IMR-90 (cell line): ENCODE results near the gene FEN1. TPM values are rescaled to one million over a fixed set of nuclear protein-coding genes. Genes with fewer than 3 reads are reported as not detected.

Source experiments
- ATAC-seq: fragments of 200-7000 bp; cut with Tn5 transposase; 2 replicates; pipeline ENCODE4 v1.9.1; 2020; ENCODE audit warnings: low read depth, mild to moderate bottlenecking, moderate library complexity
- BruUV-seq: library from RNA; stranded (reverse); fragments of 400-500 nt; replicated peaks from 2 replicates; lab custom pipeline; 2021; lab: Mats Ljungman, UMichigan
- CTCF ChIA-PET: fragments of 300-600 bp; formaldehyde crosslinking; extraction: SDS; loops from one replicate; lab custom pipeline; 2021; ENCODE audit warnings: antibody characterized with exemption; lab: Yijun Ruan, JAX
- POLR2A ChIA-PET: fragments of 300-600 bp; sonication (Branson Sonifier 250); formaldehyde crosslinking; loops from one replicate; lab custom pipeline; 2022; ENCODE audit warnings: antibody characterized with exemption; ENCODE audit not compliant: unreplicated experiment; lab: Charles Lee
- DNase-seq: peaks from one replicate; pipeline ENCODE4 v3.0.0; 2013
- H2AFZ ChIP-seq: replicated peaks from 2 replicates; pipeline ENCODE3; 2013; ENCODE audit warnings: low read length, mild to moderate bottlenecking; ENCODE audit not compliant: poor library complexity
- H2AK5ac ChIP-seq: 2 replicates; pipeline ENCODE4 v1.6.1; 2013; ENCODE audit warnings: low read depth, low read length, inconsistent platforms
- H2AK9ac ChIP-seq: replicated peaks from 2 replicates; pipeline ENCODE3; 2013; ENCODE audit warnings: mild to moderate bottlenecking, low read depth, low read length, moderate library complexity; ENCODE audit not compliant: poor library complexity
- H2BK120ac ChIP-seq: 2 replicates; pipeline ENCODE4 v1.6.1; 2013; ENCODE audit warnings: low read depth, low read length, inconsistent platforms
- H2BK15ac ChIP-seq: 3 replicates; pipeline ENCODE4 v1.6.1; 2013; ENCODE audit warnings: low read depth, low read length, inconsistent platforms
- H2BK20ac ChIP-seq: 2 replicates; pipeline ENCODE4 v1.6.1; 2013; ENCODE audit warnings: low read depth, mild to moderate bottlenecking, inconsistent platforms, low read length, moderate library complexity
- H2BK5ac ChIP-seq: 2 replicates; pipeline ENCODE4 v1.6.1; 2013; ENCODE audit warnings: mild to moderate bottlenecking, low read depth, low read length, inconsistent platforms; ENCODE audit not compliant: poor library complexity, severe bottlenecking
- H3K14ac ChIP-seq: replicated peaks from 2 replicates; pipeline ENCODE4 v1.6.1; 2013; ENCODE audit warnings: low read depth, low read length, inconsistent platforms
- H3K18ac ChIP-seq: 2 replicates; pipeline ENCODE4 v1.6.1; 2013; ENCODE audit warnings: low read depth, low read length, control low read depth
- H3K23ac ChIP-seq: 2 replicates; pipeline ENCODE4 v1.6.1; 2013; ENCODE audit warnings: low read depth, low read length, inconsistent platforms
- H3K27ac ChIP-seq: 2 replicates; pipeline ENCODE4 v1.5.1; 2013; ENCODE audit warnings: mild to moderate bottlenecking, control low read depth, low read length; ENCODE audit not compliant: insufficient read depth
- H3K27me3 ChIP-seq: 2 replicates; pipeline ENCODE4 v1.6.1; 2013; ENCODE audit warnings: low read length; ENCODE audit not compliant: control insufficient read depth, insufficient read depth
- H3K36me3 ChIP-seq: 2 replicates; pipeline ENCODE4 v1.6.1; 2013; ENCODE audit warnings: low read length, mixed read lengths; ENCODE audit not compliant: control insufficient read depth, insufficient read depth
- H3K4ac ChIP-seq: 2 replicates; pipeline ENCODE4 v1.6.1; 2013; ENCODE audit warnings: low read depth, low read length, inconsistent platforms
- H3K4me1 ChIP-seq: 2 replicates; pipeline ENCODE4 v1.6.1; 2013; ENCODE audit warnings: low read length, mixed read lengths; ENCODE audit not compliant: control insufficient read depth, insufficient read depth
- H3K4me2 ChIP-seq: 2 replicates; pipeline ENCODE4 v1.6.1; 2013; ENCODE audit warnings: low read depth, mild to moderate bottlenecking, control low read depth, low read length, moderate library complexity
- H3K4me3 ChIP-seq: 2 replicates; pipeline ENCODE4 v1.5.1; 2013; ENCODE audit warnings: low read depth, mild to moderate bottlenecking, control low read depth, low read length, moderate library complexity; ENCODE audit not compliant: insufficient read depth
- H3K56ac ChIP-seq: 2 replicates; pipeline ENCODE4 v1.6.1; 2013; ENCODE audit warnings: low read length, inconsistent platforms; ENCODE audit not compliant: insufficient read depth; ENCODE audit errors: extremely low read depth
- H3K79me1 ChIP-seq, 2 experiments: 2 replicates each; pipeline ENCODE4 v1.6.1; 2013; ENCODE audit warnings: low read length in 2 of 2, inconsistent platforms in 1 of 2, low read depth in 1 of 2
- H3K9ac ChIP-seq: 2 replicates; pipeline ENCODE4 v1.6.1; 2013; ENCODE audit warnings: low read depth, low read length, control low read depth
- H3K9me1 ChIP-seq: 2 replicates; pipeline ENCODE4 v1.6.1; 2013; ENCODE audit warnings: low read length, inconsistent platforms; ENCODE audit not compliant: insufficient read depth
- H3K9me3 ChIP-seq: 2 replicates; pipeline ENCODE4 v1.6.1; 2013; ENCODE audit warnings: low read length; ENCODE audit not compliant: control insufficient read depth, insufficient read depth
- H4K20me1 ChIP-seq: 2 replicates; pipeline ENCODE4 v1.6.1; 2013; ENCODE audit warnings: low read length, inconsistent platforms; ENCODE audit not compliant: insufficient read depth
- H4K5ac ChIP-seq: 2 replicates; pipeline ENCODE4 v1.6.1; 2013; ENCODE audit warnings: mild to moderate bottlenecking, low read depth, low read length, control low read depth
- H4K8ac ChIP-seq, 2 experiments: 2 replicates each; pipeline ENCODE4 v1.6.1; 2013; ENCODE audit warnings: low read depth in 2 of 2, low read length in 2 of 2, control low read depth in 1 of 2, inconsistent platforms in 1 of 2
- H4K91ac ChIP-seq: 2 replicates; pipeline ENCODE4 v1.6.1; 2013; ENCODE audit warnings: low read depth, low read length, inconsistent platforms; ENCODE audit not compliant: insufficient read depth
- BHLHE40 ChIP-seq: fragments of 150-350 bp; IDR thresholded peaks from 2 replicates; pipeline ENCODE4 v1.6.1; 2016; ENCODE audit warnings: mild to moderate bottlenecking, low read depth, low read length
- CEBPB ChIP-seq: IDR thresholded peaks from 2 replicates; pipeline ENCODE4 v1.6.1; 2012; ENCODE audit warnings: low read depth, low read length, improper control_type of control experiment
- CTCF ChIP-seq: conservative IDR thresholded peaks from 2 replicates; pipeline ENCODE4 v1.5.1; 2012; ENCODE audit warnings: mild to moderate bottlenecking, low read depth, low read length, improper control_type of control experiment
- ELK1 ChIP-seq: fragments of 150-350 bp; IDR thresholded peaks from 2 replicates; pipeline ENCODE4 v1.6.1; 2016; ENCODE audit warnings: low read depth, mild to moderate bottlenecking, low read length, moderate library complexity, borderline replicate concordance
- FOS ChIP-seq: fragments of 150-350 bp; IDR thresholded peaks from 2 replicates; pipeline ENCODE4 v1.6.1; 2016; ENCODE audit warnings: low read depth, low read length
- MAFK ChIP-seq: IDR thresholded peaks from 2 replicates; pipeline ENCODE4 v1.6.1; 2012; ENCODE audit warnings: low read depth, low read length, improper control_type of control experiment
- MXI1 ChIP-seq: IDR thresholded peaks from 2 replicates; pipeline ENCODE4 v1.6.1; 2012; ENCODE audit warnings: low read depth, mild to moderate bottlenecking, low read length, moderate library complexity, borderline replicate concordance
- NFE2L2 ChIP-seq: fragments of 150-350 bp; IDR thresholded peaks from 2 replicates; pipeline ENCODE4 v1.6.1; 2016; ENCODE audit warnings: low read depth, mild to moderate bottlenecking, low read length
- POLR2A ChIP-seq: IDR thresholded peaks from 2 replicates; pipeline ENCODE4 v1.6.1; 2012; ENCODE audit warnings: mild to moderate bottlenecking, low read depth, low read length
- RAD21 ChIP-seq: IDR thresholded peaks from 2 replicates; pipeline ENCODE4 v1.6.1; 2012; ENCODE audit warnings: low read length, improper control_type of control experiment
- USF2 ChIP-seq: fragments of 150-350 bp; IDR thresholded peaks from 2 replicates; pipeline ENCODE4 v1.6.1; 2017; ENCODE audit warnings: mild to moderate bottlenecking, antibody characterized with exemption, low read length, low read depth
- WGBS, 2 experiments: methylation state at CpG; one replicate each; pipeline versions ENCODE4 v1.1.5 to v1.1.7; 2013; ENCODE audit warnings: missing lambda C conversion rate in 2 of 2; ENCODE audit not compliant: insufficient read length in 1 of 2; ENCODE audit errors: extremely low coverage in 2 of 2; 5-methylcytosine and 5-hydroxymethylcytosine counted together
- dilution Hi-C: fragments of 300-500 bp; cut with HindIII; formaldehyde crosslinking; loops from one replicate; pipeline ENCODE4 v1.14.3; 2018; ENCODE audit warnings: low sequenced_read_pairs; ENCODE audit not compliant: unreplicated experiment
- in situ Hi-C: fragments of 300-500 bp; cut with MboI; formaldehyde crosslinking; loops from 3 replicates; pipeline ENCODE4 v1.14.3; 2019; ENCODE audit warnings: low sequenced_read_pairs, inconsistent platforms, mixed read lengths
- intact Hi-C: fragments of 100-400 bp; cut with micrococcal nuclease; formaldehyde crosslinking; loops from 2 replicates; pipeline ENCODE4 v1.10.0; 2022
- polyA plus RNA-seq, 3 experiments: library from polyadenylated mRNA; depleted of rRNA; stranded (reverse); fragments of >200 nt; gene quantifications; 2 replicates each; pipeline ENCODE4 v1.2.3, GENCODE V29; 2012; ENCODE audit warnings: low replicate concordance in 1 of 3
- total RNA-seq: library from RNA; depleted of rRNA; stranded (reverse); fragments of >200 nt; gene quantifications from 2 replicates; pipeline ENCODE4 v1.2.3, GENCODE V29; 2012

Gene FEN1
- total and polyA plus RNA-seq, 2 of the 4 experiments (the other 2 are of a cell fraction) = 23.0 to 41.9 TPM

- 100% methylated on average over 1 of the region's 3 CpGs; no CpG with 5 or more reads in 1 of the 2 experiments for WGBS, 2 experiments
- ChIA-PET POLR2A (no interaction called here), CTCF (no interaction called here)
Measured at GRCh38 chr11:61803889-61804647, 11.4 kb downstream of the FEN1 start.

More at GRCh38 chr11:61803889-61804647, 11.4 kb downstream of the FEN1 start:
- Histone ChIP-seq H2AK5ac (no peak overlapping the region), H3K4me3 (no peak overlapping the region), H3K56ac (no peak overlapping the region), H3K4ac (no peak overlapping the region), H3K14ac (no peak overlapping the region), H4K20me1 (peaks cover 4% of the 10 kb centered on the region; the same call in 1 of the 2 replicates), H4K5ac (no peak overlapping the region), H2AFZ (no peak overlapping the region), H2AK9ac (no peak overlapping the region), H3K4me1 (peaks cover 3% of the 10 kb centered on the region), H4K91ac (no peak overlapping the region), H3K79me1 (peaks cover 15 to 36% of the 10 kb centered on the region in 2 experiments), H3K36me3 (peaks cover 39% of the 10 kb centered on the region), H2BK5ac (no peak overlapping the region), H3K4me2 (no peak overlapping the region), H3K23ac (no peak overlapping the region), H3K18ac (no peak overlapping the region), H3K27me3 (no peaks in the 10 kb centered on the region), H3K9ac (no peak overlapping the region), H2BK15ac (no peak overlapping the region), H2BK20ac (no peak overlapping the region), H4K8ac (no peak overlapping the region), H3K9me3 (no peaks in the 10 kb centered on the region), H3K9me1 (peaks cover 9% of the 10 kb centered on the region), H3K27ac (no peak overlapping the region), H2BK120ac (no peak overlapping the region)
- TF ChIP-seq MXI1 = no peak
- TF ChIP-seq ELK1 = no peak
- TF ChIP-seq USF2 = no peak
- TF ChIP-seq FOS = no peak
- no peak for TF ChIP-seq NFE2L2
- no peak for TF ChIP-seq MAFK
- no peak for TF ChIP-seq POLR2A
- no peak for TF ChIP-seq CTCF
- no peak for TF ChIP-seq CEBPB
- TF ChIP-seq BHLHE40 = no peak
- TF ChIP-seq RAD21 = no peak
- BruUV-seq = no TSS peak
- intact Hi-C loops (no loop called here), in situ Hi-C loops (no loop called here), dilution Hi-C loops (no loop called here)
- ATAC-seq (no peak), DNase-seq (peak; percentile 49)
